Thyroid gland (tissue), 4 donors: ENCODE measurements around the gene TNFSF10. TPM values are rescaled to one million over a fixed set of nuclear protein-coding genes. Genes with fewer than 3 reads are reported as not detected.

Experiments used
- DNase-seq, 2 donors: peaks; one replicate each; pipeline ENCODE4 v3.0.0-alpha.2; 2019
- H3K27ac ChIP-seq, 3 donors: fragments of 200-600 bp; sonication (generic); 1 replicate in 2 of 3; 2 replicates in 1 of 3; pipeline ENCODE4 v1.5.1; 2016 to 2019; ENCODE audit warnings: mild to moderate bottlenecking in 1 of 3, moderate library complexity in 1 of 3
- H3K27me3 ChIP-seq: fragments of 200-600 bp; sonication (generic); one replicate; pipeline ENCODE4 v1.5.1; 2019
- H3K36me3 ChIP-seq, 2 donors: fragments of 200-600 bp; sonication (generic); one replicate each; pipeline ENCODE4 v1.5.1; 2016 to 2019
- H3K4me1 ChIP-seq, 2 donors: fragments of 200-600 bp; sonication (generic); one replicate each; pipeline ENCODE4 v1.5.1; 2017 to 2019
- H3K4me3 ChIP-seq, 3 donors: fragments of 200-600 bp; sonication (generic); replicated peaks in 1 of 3; 1 replicate in 2 of 3; 2 replicates in 1 of 3; pipeline ENCODE4 v1.5.1; 2016; ENCODE audit warnings: mild to moderate bottlenecking in 1 of 3
- H3K9me3 ChIP-seq: fragments of 200-600 bp; sonication (generic); one replicate; pipeline ENCODE4 v1.5.1; 2017
- POLR2A ChIP-seq, 2 donors: fragments of 450-650 bp; IDR thresholded peaks; one replicate each; pipeline ENCODE4 v1.6.1; 2017; ENCODE audit warnings: antibody characterized with exemption in 2 of 2, mild to moderate bottlenecking in 2 of 2, moderate library complexity in 1 of 2
- WGBS, 2 donors: methylation state at CpG; one replicate each; pipeline ENCODE4 v1.1.5; 2017; 5-methylcytosine and 5-hydroxymethylcytosine counted together
- intact Hi-C: fragments of 100-400 bp; cut with DNase I; formaldehyde crosslinking; loops from one replicate; pipeline ENCODE4 v1.15.1; 2023
- total RNA-seq, 4 donors: library from RNA; depleted of rRNA; stranded (reverse); fragments of >200 nt; gene quantifications; one replicate each; pipeline ENCODE4 v1.2.3, GENCODE V29; 2016
- TF ChIP-seq, protein P1 (sequence below), 6 experiments: fragments of 200-600 bp in 3 of 6; fragments of 450-650 bp in 3 of 6; sonication (generic) in 3 of 6; IDR thresholded peaks; one replicate each; pipeline ENCODE4 v1.5.1; 2016 to 2019; ENCODE audit warnings: antibody characterized with exemption in 6 of 6, mild to moderate bottlenecking in 2 of 6, inconsistent platforms in 1 of 6, moderate library complexity in 1 of 6

The TNFSF10 gene
- total RNA-seq, 4 donors from 2014 or later, result 24.4 to 178 (median 61.7) TPM

DNA sequence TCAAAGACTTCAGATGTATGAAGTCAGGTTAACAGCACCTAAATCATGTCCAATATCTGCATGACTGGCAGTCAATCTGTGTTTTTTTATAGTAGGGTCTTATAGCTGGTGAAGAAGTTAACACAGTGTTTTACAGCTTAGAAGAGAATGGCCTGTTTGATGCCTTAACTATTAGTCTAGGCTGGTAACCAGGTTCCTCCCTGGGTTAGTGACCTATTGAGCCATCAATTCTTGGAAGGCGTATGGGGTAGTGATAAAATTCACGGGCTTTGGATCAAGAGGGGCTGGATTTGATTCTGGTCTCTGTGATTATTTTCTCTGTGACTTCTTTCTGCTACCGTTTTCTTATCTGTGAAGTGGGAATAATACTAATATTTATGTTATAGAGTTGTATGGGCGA is 16.0 kb upstream of the TNFSF10 start:
- intact Hi-C loops, result no loop called here
- WGBS, 2 donors, result 91 to 95% methylated on average over 4 of the region's 4 CpGs
- H3K36me3 ChIP-seq, result no peaks in the 10 kb centered on the region

DNA sequence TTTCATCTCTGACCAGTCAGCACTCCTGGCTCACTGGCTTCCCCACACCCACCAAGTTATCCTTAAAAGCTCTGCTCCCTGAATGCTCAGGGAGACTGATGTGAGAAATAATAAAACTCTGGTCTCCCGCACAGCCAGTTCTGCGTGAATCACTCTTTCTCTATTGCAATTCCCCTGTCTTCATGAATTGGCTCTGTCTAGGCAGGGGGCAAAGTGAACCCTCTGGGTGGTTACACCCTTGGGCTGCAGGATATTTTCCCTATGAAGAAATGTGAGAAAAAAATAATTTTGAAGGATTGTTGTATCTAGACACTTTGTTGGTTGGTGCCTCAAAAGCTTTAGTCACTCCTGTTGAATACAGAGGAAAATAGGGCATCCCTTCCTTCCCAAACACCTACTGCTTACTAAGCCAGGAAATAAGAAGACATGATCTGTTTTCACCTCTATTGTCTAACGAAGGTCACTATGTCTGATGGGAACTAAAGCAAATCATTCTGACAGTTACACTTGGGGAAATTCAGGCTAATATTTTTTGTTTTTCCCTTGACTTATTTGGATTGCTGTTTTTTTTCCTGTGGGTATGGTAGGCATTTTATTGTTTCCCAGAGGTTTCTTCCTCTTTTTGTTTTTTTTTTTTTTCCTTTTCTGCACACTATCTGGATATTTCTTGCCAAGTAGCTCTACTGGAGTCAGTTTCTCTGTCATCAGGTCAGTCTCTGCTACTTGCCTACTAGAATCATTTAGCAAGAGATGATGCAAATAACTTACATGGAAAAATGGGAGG is 15.3 kb upstream of the TNFSF10 start:
- H3K27me3 ChIP-seq, result no peaks in the 10 kb centered on the region
- H3K4me1 ChIP-seq, result peaks cover 8 to 19% of the 10 kb centered on the region in 2 donors
- no peak overlapping the region for H3K27ac ChIP-seq
- no peak for DNase-seq
- no peaks in the 10 kb centered on the region for H3K36me3 ChIP-seq
- WGBS, 2 donors, result 81 to 82% methylated on average over 3 of the region's 3 CpGs
- H3K4me3 ChIP-seq, result no peak overlapping the region
- no peaks in the 10 kb centered on the region for H3K9me3 ChIP-seq
- no peak for TF ChIP-seq POLR2A (IDR thresholded peaks at IDR 0.05)
- TF ChIP-seq, protein P1, sequence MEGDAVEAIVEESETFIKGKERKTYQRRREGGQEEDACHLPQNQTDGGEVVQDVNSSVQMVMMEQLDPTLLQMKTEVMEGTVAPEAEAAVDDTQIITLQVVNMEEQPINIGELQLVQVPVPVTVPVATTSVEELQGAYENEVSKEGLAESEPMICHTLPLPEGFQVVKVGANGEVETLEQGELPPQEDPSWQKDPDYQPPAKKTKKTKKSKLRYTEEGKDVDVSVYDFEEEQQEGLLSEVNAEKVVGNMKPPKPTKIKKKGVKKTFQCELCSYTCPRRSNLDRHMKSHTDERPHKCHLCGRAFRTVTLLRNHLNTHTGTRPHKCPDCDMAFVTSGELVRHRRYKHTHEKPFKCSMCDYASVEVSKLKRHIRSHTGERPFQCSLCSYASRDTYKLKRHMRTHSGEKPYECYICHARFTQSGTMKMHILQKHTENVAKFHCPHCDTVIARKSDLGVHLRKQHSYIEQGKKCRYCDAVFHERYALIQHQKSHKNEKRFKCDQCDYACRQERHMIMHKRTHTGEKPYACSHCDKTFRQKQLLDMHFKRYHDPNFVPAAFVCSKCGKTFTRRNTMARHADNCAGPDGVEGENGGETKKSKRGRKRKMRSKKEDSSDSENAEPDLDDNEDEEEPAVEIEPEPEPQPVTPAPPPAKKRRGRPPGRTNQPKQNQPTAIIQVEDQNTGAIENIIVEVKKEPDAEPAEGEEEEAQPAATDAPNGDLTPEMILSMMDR (IDR thresholded peaks at IDR 0.05), result no peak
- intact Hi-C loops, result no loop called here

More for the DNA sequence above, 16.0 kb upstream of the TNFSF10 start:
- H3K9me3 ChIP-seq, result no peaks in the 10 kb centered on the region
- no peak for DNase-seq
- H3K4me3 ChIP-seq, result no peak overlapping the region
- H3K27ac ChIP-seq, result no peak overlapping the region
- H3K4me1 ChIP-seq, result peaks cover 13 to 19% of the 10 kb centered on the region in 2 donors
- H3K27me3 ChIP-seq, result no peaks in the 10 kb centered on the region
- no peak for TF ChIP-seq POLR2A (IDR thresholded peaks at IDR 0.05)
- TF ChIP-seq, protein P1 (IDR thresholded peaks at IDR 0.05), result no peak

- Histone ChIP-seq H3K27me3 (no peaks in the 10 kb centered on the region), H3K4me3 (no peak overlapping the region), H3K27ac (no peak overlapping the region), H3K9me3 (no peaks in the 10 kb centered on the region), H3K4me1 (peaks cover under 1 to 11% of the 10 kb centered on the region in 2 donors), H3K36me3 (no peaks in the 10 kb centered on the region)
- DNase-seq, result no peak
- WGBS, 2 donors, result 76 to 81% methylated on average over 3 of the region's 3 CpGs
- TF ChIP-seq, protein P1 (IDR thresholded peaks at IDR 0.05), result no peak
- TF ChIP-seq POLR2A (IDR thresholded peaks at IDR 0.05), result no peak
- intact Hi-C loops, result no loop called here
Measured at GRCh38 chr3:172537507-172538158, 14.4 kb upstream of the TNFSF10 start.

DNA sequence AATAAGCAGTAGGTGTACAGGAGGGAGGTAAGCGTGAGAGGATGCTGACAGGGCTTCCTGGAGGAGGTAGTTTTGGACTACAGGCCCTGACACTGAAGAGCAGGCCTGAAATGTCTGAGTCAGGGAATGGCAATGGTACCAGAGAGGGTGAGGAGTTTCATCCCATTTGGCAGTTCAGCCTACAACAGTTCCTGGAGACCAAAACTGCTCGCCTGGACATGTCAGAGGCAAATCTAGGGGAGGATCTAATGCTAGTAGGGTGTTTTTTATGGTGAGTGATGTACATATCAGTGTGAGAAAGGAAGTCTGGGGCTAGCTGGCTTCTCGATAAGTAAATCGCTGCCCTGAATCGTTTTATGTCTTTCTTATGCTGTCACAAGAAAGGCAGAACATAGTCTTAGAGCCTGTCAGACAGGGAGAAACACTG is 13.8 kb upstream of the TNFSF10 start:
- no peak for TF ChIP-seq POLR2A (IDR thresholded peaks at IDR 0.05)
- TF ChIP-seq, protein P1 (IDR thresholded peaks at IDR 0.05), result no peak
- DNase-seq, result no peak
- Histone ChIP-seq H3K9me3 (no peaks in the 10 kb centered on the region), H3K27me3 (no peaks in the 10 kb centered on the region), H3K4me1 (peaks cover 0 to 5% of the 10 kb centered on the region in 2 donors), H3K4me3 (no peak overlapping the region), H3K36me3 (no peaks in the 10 kb centered on the region), H3K27ac (no peak overlapping the region)
- 84 to 88% methylated on average over 5 of the region's 5 CpGs for WGBS, 2 donors
- intact Hi-C loops, result no loop called here

GRCh38 chr3:172536505-172536904 is 13.3 kb upstream of the TNFSF10 start:
- DNase-seq, result no peak
- TF ChIP-seq, protein P1 (IDR thresholded peaks at IDR 0.05), result no peak
- no peak for TF ChIP-seq POLR2A (IDR thresholded peaks at IDR 0.05)
- intact Hi-C loops, result no loop called here
- no peak overlapping the region for H3K4me3 ChIP-seq
- peaks cover 0 to 2% of the 10 kb centered on the region in 2 donors for H3K4me1 ChIP-seq
- no peaks in the 10 kb centered on the region for H3K9me3 ChIP-seq
- WGBS, 2 donors, result 94 to 98% methylated on average over 1 of the region's 1 CpG
- H3K27ac ChIP-seq, result no peak overlapping the region
- no peaks in the 10 kb centered on the region for H3K27me3 ChIP-seq
- no peaks in the 10 kb centered on the region for H3K36me3 ChIP-seq
